ENCODE measurements around the gene SLC38A9.
"Not testable (repeated sequence)": the region's sequence is repeated elsewhere in the genome, so short reads cannot be mapped to it uniquely, and the experiment has no call there.

SLC38A9 gene

DNA sequence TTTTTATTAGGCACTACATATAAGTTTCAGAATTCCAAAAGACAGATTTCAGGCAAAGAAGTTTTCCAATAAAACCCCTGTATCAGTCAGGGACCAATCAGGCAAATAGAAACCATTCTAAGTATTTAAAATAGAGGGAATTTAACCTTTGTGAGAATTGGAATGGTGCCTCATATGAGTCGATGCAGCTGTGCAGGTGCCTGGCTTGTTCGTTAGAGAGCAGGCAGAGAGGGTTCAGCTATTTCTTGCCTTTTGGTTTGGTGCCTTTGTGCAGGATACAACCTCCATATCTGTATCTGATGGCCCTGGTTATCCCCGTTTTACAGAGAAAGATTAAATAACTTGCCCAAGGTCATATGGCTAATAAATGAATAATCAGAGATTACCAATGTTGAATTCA, 19.7 kb upstream of the SLC38A9 start:
- DNase-seq (ENCODE audit: extremely low read depth, insufficient read length): no peak

GRCh38 chr5:55724281-55724680, 12.2 kb upstream of the SLC38A9 start:
- TF ChIP-seq, protein P1, sequence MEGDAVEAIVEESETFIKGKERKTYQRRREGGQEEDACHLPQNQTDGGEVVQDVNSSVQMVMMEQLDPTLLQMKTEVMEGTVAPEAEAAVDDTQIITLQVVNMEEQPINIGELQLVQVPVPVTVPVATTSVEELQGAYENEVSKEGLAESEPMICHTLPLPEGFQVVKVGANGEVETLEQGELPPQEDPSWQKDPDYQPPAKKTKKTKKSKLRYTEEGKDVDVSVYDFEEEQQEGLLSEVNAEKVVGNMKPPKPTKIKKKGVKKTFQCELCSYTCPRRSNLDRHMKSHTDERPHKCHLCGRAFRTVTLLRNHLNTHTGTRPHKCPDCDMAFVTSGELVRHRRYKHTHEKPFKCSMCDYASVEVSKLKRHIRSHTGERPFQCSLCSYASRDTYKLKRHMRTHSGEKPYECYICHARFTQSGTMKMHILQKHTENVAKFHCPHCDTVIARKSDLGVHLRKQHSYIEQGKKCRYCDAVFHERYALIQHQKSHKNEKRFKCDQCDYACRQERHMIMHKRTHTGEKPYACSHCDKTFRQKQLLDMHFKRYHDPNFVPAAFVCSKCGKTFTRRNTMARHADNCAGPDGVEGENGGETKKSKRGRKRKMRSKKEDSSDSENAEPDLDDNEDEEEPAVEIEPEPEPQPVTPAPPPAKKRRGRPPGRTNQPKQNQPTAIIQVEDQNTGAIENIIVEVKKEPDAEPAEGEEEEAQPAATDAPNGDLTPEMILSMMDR (IDR thresholded peaks at IDR 0.05; ENCODE audit: insufficient read depth, low read length, poor library complexity, severe bottlenecking): no peak
- Histone ChIP-seq H3K4me3 (replicated peaks; ENCODE audit: low read depth, low read length) (no peak overlapping the region), H3K27me3 (replicated peaks; ENCODE audit: control insufficient read depth, insufficient read depth, low read length) (no peaks in the 10 kb centered on the region), H3K36me3 (ENCODE audit: control insufficient read depth, insufficient read depth, low read length) (no peaks in the 10 kb centered on the region)
- no peak for DNase-seq (ENCODE audit: extremely low read depth, insufficient read length)

More for the DNA sequence above, 19.7 kb upstream of the SLC38A9 start:
- TF ChIP-seq, protein P1 (IDR thresholded peaks at IDR 0.05; ENCODE audit: insufficient read depth, low read length, poor library complexity, severe bottlenecking): no peak
- Histone ChIP-seq H3K4me3 (replicated peaks; ENCODE audit: low read depth, low read length) (no peak overlapping the region), H3K36me3 (ENCODE audit: control insufficient read depth, insufficient read depth, low read length) (no peaks in the 10 kb centered on the region), H3K27me3 (replicated peaks; ENCODE audit: control insufficient read depth, insufficient read depth, low read length) (no peaks in the 10 kb centered on the region)

- no peaks in the 10 kb centered on the region for H3K27me3 ChIP-seq (replicated peaks; ENCODE audit: control insufficient read depth, insufficient read depth, low read length)
- H3K4me3 ChIP-seq (replicated peaks; ENCODE audit: low read depth, low read length): no peak overlapping the region
- no peaks in the 10 kb centered on the region for H3K36me3 ChIP-seq (ENCODE audit: control insufficient read depth, insufficient read depth, low read length)
- no peak for DNase-seq (ENCODE audit: extremely low read depth, insufficient read length)
- TF ChIP-seq, protein P1 (IDR thresholded peaks at IDR 0.05; ENCODE audit: insufficient read depth, low read length, poor library complexity, severe bottlenecking): no peak
Observed at GRCh38 chr5:55720188-55720703, 8.1 kb upstream of the SLC38A9 start.

DNA sequence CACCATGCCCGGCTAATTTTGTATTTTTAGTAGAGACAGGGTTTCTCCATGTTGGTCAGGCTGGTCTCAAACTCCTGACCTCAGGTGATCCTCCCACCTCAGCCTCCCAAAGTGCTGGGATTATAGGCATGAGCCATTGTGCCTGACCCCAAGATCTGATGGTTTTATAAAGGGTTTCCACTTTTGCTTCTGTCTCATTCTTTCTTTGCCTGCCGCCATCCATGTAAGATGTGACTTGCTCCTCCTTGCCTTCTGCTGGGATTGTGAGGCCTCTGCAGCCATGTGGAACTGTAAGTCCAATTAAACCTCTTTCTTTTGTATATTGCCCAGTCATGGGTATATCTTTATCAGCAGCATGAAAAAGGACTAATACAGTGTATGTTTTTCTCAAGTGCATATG, 6.9 kb upstream of the SLC38A9 start:
- not testable (repeated sequence) for H3K36me3 ChIP-seq (ENCODE audit: control insufficient read depth, insufficient read depth, low read length); DNase-seq (ENCODE audit: extremely low read depth, insufficient read length); H3K4me3 ChIP-seq (replicated peaks; ENCODE audit: low read depth, low read length); H3K27me3 ChIP-seq (replicated peaks; ENCODE audit: control insufficient read depth, insufficient read depth, low read length)

DNA sequence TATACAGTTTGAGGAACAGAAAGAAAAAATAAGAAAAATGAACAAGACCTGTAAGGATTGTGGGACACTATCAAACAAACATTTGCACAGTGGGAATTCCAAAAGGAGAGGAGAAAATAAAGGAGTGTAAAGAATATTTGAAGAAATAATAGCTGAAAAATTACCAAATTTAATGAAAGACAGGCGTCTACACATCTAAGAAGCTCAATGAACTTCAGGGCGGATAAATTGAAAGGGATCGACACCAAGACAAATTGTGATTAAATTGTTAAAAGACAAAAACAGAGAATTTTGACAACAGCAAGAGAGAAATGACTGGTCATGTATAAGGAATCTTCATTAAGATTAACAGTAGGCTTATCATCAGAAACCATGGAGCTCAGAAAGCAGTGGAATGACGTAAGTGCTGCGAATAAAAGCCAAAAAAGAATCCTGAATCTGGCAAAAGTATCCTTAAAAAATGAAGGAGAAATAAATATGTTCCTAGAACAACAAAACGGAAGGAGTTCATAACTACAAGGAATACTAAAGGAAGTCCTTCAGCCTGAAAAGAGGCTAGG, 3.5 kb upstream of the SLC38A9 start:
- Histone ChIP-seq H3K36me3 (ENCODE audit: control insufficient read depth, insufficient read depth, low read length) (no peaks in the 10 kb centered on the region), H3K27me3 (replicated peaks; ENCODE audit: control insufficient read depth, insufficient read depth, low read length) (no peaks in the 10 kb centered on the region), H3K4me3 (replicated peaks; ENCODE audit: low read depth, low read length) (no peak overlapping the region)
- DNase-seq (ENCODE audit: extremely low read depth, insufficient read length): no peak
- TF ChIP-seq, protein P1 (IDR thresholded peaks at IDR 0.05; ENCODE audit: insufficient read depth, low read length, poor library complexity, severe bottlenecking): no peak

DNA sequence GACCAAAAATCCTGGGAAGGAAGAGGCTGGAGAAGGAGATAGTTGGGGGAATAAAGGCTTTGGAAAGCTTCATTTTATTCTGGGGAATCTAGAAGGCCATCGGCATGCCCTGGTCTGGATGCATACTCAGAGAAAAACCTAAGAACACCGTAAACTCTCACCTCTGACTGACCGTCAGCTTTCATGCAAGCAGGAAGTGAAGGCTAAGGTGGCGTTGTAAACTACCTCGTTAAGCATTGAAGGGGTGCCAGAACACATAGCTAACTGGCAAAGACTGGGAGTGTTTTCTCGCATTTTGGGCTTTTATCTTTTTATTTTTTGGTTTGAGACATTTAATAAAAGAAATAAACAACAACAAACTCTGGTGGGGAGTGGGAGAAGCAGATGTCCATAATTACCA, 2.6 kb upstream of the SLC38A9 start:
- TF ChIP-seq, protein P1 (IDR thresholded peaks at IDR 0.05; ENCODE audit: insufficient read depth, low read length, poor library complexity, severe bottlenecking): no peak
- Histone ChIP-seq H3K27me3 (replicated peaks; ENCODE audit: control insufficient read depth, insufficient read depth, low read length) (no peaks in the 10 kb centered on the region), H3K4me3 (replicated peaks; ENCODE audit: low read depth, low read length) (no peak overlapping the region), H3K36me3 (ENCODE audit: control insufficient read depth, insufficient read depth, low read length) (no peaks in the 10 kb centered on the region)
- DNase-seq (ENCODE audit: extremely low read depth, insufficient read length): no peak

All from GM06990 (cell line).